NCI-H1092 (cell line): ENCODE results near the gene WDR91.
"Not testable (repeated sequence)": the region's sequence is repeated elsewhere in the genome, so short reads cannot be mapped to it uniquely, and the experiment has no call there.

ENCODE experiments used
- DNase-seq: peaks from one replicate; lab custom pipeline; 2025; lab: John Stamatoyannopoulos, UW

Gene WDR91

GRCh38 chr7:135233570-135233969 lies 22.2 kb upstream of the WDR91 start, which contains the start of gene STRA8:
STRA8 (plus strand) TSS chr7:135233838; CDS start chr7:135240525, 6,687 bp downstream.
- DNase-seq = no peak

- DNase-seq = no peak
Measured at GRCh38 chr7:135232720-135233119, 21.4 kb upstream of the WDR91 start.

- no peak for DNase-seq
Measured at GRCh38 chr7:135232087-135232486, 20.8 kb upstream of the WDR91 start.

GRCh38 chr7:135231686-135232085 lies 20.4 kb upstream of the WDR91 start:
- no peak for DNase-seq

- DNase-seq = no peak
Measured at GRCh38 chr7:135224027-135224426, 12.7 kb upstream of the WDR91 start.

- no peak for DNase-seq
Measured at GRCh38 chr7:135217645-135218509, 6.6 kb upstream of the WDR91 start.

- DNase-seq = no peak
Measured at GRCh38 chr7:135215698-135216097, 4.4 kb upstream of the WDR91 start.

GRCh38 chr7:135215180-135215579 lies 3.9 kb upstream of the WDR91 start:
- DNase-seq = no peak

- no peak for DNase-seq
Measured at GRCh38 chr7:135213831-135214230, 2.5 kb upstream of the WDR91 start.

- not testable (repeated sequence) for DNase-seq
Measured at GRCh38 chr7:135211946-135212685, 790 bp upstream of the WDR91 start.

- peak; percentile 54 for DNase-seq
Measured at GRCh38 chr7:135210888-135211178, 493 bp downstream of the WDR91 start.

- DNase-seq = no peak
Measured at GRCh38 chr7:135209225-135209834, 2.0 kb downstream of the WDR91 start.

GRCh38 chr7:135208102-135208793 lies 3.1 kb downstream of the WDR91 start:
- DNase-seq = no peak

- DNase-seq = no peak
Measured at GRCh38 chr7:135207406-135208101, 3.8 kb downstream of the WDR91 start.

GRCh38 chr7:135206941-135207391 lies 4.4 kb downstream of the WDR91 start:
- no peak for DNase-seq

GRCh38 chr7:135205850-135206249 lies 5.5 kb downstream of the WDR91 start:
- DNase-seq = no peak

- no peak for DNase-seq
Measured at GRCh38 chr7:135204876-135205275, 6.5 kb downstream of the WDR91 start.

- DNase-seq = no peak
Measured at GRCh38 chr7:135204341-135204749, 7.0 kb downstream of the WDR91 start.

- no peak for DNase-seq
Measured at GRCh38 chr7:135201350-135201749, 10.0 kb downstream of the WDR91 start.

GRCh38 chr7:135200821-135201331 lies 10.4 kb downstream of the WDR91 start:
- no peak for DNase-seq

- no peak for DNase-seq
Measured at GRCh38 chr7:135199439-135199838, 11.9 kb downstream of the WDR91 start.
